ENCODE results near the gene COG5.

GRCh38 chr7:107394831-107395230 is 168.9 kb downstream of the COG5 start:
- TF ChIP-seq POLR2AphosphoS5 (IDR thresholded peaks at IDR 0.05; ENCODE audit: low read depth, low read length) (no peak), TCF7L2 (IDR thresholded peaks at IDR 0.05; ENCODE audit: low read depth, low read length) (no peak), REST (IDR thresholded peaks at IDR 0.05; ENCODE audit: insufficient read depth in 1 of 2, low read depth in 2 of 2, low read length in 1 of 2) (no peak), SIN3A (IDR thresholded peaks at IDR 0.05; ENCODE audit: borderline replicate concordance, insufficient read depth, low read depth, low read length) (no peak)
- TF ChIP-seq, protein P1, sequence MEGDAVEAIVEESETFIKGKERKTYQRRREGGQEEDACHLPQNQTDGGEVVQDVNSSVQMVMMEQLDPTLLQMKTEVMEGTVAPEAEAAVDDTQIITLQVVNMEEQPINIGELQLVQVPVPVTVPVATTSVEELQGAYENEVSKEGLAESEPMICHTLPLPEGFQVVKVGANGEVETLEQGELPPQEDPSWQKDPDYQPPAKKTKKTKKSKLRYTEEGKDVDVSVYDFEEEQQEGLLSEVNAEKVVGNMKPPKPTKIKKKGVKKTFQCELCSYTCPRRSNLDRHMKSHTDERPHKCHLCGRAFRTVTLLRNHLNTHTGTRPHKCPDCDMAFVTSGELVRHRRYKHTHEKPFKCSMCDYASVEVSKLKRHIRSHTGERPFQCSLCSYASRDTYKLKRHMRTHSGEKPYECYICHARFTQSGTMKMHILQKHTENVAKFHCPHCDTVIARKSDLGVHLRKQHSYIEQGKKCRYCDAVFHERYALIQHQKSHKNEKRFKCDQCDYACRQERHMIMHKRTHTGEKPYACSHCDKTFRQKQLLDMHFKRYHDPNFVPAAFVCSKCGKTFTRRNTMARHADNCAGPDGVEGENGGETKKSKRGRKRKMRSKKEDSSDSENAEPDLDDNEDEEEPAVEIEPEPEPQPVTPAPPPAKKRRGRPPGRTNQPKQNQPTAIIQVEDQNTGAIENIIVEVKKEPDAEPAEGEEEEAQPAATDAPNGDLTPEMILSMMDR (IDR thresholded peaks at IDR 0.05) = no peak
